Stimulated activated CD4-positive, alpha-beta T cell treated with anti-CD3 and anti-CD28 coated beads, Interleukin-1b, Interleukin-23, amount 100 ng/mL, for 24 hours (primary cell): ENCODE measurements around the gene NFE2L1.
A peak's percentile ranks its signal among the peaks of the same experiment; 100 is the strongest.
"Not testable (repeated sequence)": the region's sequence is repeated elsewhere in the genome, so short reads cannot be mapped to it uniquely, and the experiment has no call there.

ENCODE experiments used
- DNase-seq, 4 experiments: peaks; one replicate each; pipeline ENCODE4 v3.0.0-alpha.2; 2020; ENCODE audit warnings: low read depth in 4 of 4, low spot score in 1 of 4

The NFE2L1 gene, protein sequence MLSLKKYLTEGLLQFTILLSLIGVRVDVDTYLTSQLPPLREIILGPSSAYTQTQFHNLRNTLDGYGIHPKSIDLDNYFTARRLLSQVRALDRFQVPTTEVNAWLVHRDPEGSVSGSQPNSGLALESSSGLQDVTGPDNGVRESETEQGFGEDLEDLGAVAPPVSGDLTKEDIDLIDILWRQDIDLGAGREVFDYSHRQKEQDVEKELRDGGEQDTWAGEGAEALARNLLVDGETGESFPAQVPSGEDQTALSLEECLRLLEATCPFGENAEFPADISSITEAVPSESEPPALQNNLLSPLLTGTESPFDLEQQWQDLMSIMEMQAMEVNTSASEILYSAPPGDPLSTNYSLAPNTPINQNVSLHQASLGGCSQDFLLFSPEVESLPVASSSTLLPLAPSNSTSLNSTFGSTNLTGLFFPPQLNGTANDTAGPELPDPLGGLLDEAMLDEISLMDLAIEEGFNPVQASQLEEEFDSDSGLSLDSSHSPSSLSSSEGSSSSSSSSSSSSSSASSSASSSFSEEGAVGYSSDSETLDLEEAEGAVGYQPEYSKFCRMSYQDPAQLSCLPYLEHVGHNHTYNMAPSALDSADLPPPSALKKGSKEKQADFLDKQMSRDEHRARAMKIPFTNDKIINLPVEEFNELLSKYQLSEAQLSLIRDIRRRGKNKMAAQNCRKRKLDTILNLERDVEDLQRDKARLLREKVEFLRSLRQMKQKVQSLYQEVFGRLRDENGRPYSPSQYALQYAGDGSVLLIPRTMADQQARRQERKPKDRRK

DNA sequence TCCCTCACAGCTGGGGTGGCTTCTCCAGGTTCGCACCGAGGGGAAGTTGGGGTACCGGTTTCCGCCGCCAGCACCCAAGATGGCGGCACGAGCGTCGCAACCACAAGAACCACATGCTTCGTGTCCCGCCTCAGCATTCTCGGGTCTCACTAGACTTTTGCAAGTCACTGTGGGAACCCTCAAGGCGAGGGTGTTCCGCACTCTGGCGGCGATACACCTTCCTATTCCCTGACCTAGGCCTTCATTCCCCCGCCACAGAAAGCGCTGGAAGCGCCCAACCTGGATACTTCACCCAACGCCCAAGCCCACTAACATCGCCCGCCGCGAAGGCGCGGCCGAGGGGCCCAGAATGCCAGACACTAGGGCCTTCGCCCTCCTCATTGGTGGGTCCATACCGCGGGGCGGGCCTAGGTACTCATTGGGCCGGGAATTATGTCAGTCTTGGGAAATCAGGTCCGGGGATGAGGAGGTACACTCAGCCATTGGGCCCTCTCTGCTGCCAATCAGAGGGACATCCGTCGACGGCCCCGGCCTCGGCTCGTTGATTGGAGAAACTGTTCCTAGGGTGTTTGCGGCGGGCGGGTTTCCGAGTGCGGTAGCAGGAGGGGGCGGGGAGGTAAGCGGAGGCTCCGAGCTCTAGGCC lies at the start of gene NFE2L1:
Gene NFE2L1 (plus strand): TSS at position 619 of the 643 bp plus-strand sequence. CDS start 2,760 bp downstream, outside the sequence.
- DNase-seq: peak; percentile 90 to 97 (median 94)

DNA sequence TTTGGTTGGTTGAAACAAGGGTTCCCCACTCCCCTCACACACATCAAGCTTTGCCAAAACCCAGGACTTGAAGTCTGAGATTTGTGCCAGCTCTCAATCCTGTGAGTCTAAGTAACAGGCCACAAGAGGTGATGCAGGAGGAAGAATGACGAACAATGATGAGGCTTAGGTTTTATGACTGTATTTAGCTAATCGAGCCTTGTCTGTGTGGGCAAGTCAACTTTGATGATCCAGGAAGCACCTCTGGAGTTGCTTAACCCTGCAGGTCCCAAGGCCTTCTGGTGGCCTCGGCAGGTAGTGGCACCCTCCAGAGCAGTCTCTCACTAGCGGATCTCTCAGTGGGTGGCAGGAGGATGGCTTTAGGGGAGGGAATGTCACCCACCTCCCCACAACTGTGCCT lies 48.6 kb upstream of the NFE2L1 start:
- no peak for DNase-seq

DNA sequence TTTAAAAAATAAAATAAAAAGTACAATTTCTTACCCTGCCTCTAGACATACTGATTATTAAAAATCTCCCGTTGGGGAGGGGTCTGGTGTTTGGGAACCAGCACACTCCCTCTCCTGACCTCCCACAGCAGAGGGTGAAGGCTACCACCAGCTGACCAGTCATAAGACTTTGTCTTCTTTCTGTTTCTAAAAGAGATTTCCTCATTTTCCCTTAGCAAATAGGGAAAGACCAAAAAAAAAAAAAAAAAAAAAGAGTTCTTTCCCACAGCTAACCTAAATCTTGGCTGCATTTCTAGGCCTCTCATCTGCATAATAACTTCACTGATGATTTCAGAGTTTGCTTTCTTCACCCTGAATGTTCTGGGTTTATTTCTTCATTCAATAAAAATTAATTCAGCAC lies 47.0 kb upstream of the NFE2L1 start:
- no peak for DNase-seq

DNA sequence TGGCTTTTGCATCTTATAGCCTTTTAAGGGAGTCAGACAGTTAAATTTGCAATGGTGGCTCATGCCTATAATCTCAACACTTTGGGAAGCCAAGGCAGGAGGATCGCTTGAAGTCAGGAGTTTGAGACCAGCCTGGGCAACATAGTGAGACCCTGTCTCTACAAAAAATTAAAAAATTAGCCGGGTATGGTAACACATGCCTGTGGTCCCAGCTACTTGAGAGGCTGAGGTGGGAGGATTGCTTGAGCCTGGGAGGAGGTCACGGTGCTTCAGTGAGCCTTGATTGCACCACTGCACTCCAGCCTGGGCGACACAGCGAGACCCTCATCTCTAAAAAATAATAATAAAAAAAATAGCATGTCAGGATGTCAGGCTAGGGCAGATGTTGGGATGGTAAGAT lies 46.5 kb upstream of the NFE2L1 start:
- not testable (repeated sequence) for DNase-seq

DNA sequence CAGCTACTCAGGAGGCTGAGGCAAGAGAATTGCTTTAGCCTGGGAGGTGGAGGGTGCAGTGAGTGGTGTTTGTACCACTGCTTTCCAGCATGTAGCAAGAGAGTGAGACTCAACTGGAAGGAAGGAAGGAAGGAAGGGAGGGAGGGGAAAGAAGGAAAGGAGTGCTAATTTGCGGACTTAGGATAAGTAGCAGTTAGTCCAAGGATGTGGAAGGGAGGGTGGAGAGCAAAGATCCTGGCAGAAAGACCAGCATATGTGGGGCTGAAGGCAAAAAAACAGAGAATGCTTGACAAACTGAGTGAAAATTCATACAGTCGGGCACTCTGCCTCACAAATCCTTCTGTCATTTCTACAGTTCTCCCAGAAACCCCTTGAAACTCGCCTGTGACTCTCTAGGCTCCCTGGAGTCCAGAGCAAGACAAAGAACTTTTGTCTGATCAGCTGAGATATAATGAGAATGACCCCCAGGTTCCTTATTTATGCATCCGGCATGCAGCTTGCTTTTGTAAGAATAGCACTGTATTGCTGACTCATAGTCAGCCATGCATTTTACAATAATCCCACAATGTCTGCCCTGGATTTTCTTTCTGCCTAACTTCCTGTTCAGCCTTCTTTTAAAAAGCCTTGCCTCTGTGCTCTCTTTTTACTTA lies 45.8 kb upstream of the NFE2L1 start:
- DNase-seq: no peak

DNA sequence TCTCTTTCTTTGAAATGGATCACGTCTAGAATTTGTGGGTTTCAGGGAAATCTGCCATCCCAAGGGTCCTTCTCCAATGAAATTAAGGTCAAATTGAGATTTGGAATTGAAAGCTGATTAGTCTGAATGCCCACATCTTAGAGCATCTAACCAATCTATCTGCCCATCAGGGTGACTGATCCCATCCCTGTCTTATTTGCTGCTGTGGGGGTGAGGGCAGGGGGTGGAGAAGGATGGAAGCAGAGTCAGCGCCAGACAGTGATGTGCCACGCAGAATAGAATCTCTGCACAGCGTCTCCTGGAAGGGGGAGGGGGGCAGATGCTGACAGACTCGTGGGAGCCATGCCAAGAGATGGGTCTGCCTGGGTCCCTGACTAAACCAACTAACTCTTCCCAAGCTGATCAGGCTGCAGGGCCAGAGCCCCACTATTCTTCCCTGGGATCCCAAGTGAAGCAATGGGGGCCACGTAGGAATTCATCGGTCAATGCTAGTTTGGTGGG lies 45.2 kb upstream of the NFE2L1 start:
- no peak for DNase-seq

DNA sequence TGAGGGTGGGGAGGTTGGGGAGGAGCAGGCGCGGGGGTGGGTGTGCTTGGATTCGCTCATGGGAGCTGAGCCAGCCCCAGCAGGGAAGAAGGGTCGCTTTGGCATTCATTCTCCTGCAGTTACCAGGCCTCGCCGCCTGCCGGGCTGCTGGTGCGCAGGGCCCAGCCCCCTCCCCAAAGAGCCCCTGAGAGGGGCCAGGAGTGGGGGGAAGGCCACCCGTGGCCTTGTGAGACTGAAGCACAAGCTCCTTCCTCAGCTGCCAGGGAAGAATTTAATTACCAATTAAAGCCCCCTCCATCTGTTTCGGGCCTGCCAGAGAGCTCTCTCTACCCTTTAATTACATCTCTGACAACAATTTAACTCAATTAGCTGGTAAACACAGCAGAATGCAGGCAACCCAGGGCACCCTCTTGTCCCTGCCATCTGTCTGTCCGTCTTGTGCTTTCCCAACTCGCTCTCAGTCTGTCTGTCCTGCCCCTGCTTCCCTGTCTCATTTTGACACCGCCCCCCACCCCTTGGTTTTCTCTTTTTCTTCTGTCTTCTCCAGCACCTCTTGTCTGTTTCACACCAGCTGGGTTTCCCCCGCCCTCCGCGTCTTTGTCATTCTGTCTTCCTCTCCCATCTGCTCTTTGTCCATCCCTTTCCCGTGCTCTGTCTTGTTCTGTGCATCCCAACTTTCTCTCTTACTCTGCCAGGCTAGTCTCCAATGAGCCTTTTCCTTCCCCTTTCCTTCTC lies 44.6 kb upstream of the NFE2L1 start:
- DNase-seq: no peak

DNA sequence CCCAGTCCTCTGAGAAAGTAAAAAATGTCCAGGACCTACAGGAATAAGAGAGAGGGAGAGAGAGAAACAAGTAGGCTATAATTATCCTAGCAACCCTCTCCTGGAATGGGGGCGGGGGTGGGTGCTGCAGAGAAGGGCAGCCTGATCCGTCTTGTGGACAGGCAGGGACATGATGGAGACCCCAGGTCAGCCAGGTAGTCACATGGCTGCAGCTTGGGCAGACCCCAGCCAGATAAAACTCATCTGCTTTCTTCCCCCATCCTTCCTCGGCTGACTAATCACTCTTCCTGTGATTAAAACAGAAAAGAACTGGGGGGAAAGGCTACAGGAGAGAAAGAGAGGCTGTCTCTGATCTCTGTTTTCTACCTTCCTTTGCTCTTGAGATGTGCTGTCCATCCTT lies 43.2 kb upstream of the NFE2L1 start:
- no peak for DNase-seq

DNA sequence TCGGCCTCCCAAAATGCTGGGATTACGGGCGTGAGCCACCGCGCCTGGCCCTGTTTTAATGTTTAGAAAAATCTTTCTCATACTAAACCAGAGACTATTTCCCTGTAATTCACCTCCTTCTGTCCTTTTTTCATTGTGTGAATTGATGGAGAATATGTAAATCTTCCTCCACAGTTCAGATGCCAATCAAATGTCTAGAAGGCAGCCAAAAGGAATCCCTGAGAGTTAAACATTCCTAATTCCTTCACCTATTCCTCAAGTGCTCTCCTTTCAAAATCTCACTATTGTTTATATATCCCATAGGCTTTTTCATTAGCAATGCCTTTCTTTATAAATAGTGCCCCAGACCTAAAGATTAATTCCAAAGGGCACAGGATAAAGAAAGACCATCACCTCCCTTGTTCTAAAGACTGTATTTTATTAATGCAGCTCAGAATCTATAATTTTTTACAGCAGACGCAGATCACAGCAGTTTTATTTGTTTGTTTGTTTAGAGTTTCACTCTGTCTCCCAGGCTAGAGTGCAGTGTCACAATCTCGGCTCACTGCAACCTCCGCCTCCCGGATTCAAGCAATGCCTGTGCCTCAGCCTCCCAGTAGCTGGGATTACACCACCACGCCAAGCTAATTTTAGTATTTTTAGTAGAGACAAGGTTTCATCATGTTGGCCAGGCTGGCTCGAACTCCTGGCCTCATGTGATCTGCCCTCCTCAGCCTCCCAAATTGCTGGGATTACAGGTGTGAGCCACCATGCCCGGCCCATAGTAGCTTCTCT lies 41.0 kb upstream of the NFE2L1 start:
- no peak for DNase-seq

DNA sequence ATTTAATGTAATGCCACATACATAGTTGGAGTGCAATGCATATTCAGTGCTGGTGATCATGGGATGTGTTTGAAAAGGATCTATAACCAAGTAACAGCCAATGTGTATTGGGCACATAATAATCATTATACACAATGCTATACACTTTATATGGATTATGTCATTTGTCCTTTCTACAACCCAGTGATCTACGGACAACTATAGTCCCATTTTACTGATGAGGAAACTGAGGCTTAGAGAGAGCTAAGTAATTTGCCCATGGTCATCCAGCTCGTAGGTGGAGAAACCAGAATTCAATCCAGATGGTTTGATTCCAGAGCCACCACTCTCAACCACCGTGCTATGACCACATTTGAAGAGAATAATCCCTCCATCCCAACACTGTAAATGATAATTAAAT lies 38.0 kb upstream of the NFE2L1 start:
- DNase-seq: no peak

DNA sequence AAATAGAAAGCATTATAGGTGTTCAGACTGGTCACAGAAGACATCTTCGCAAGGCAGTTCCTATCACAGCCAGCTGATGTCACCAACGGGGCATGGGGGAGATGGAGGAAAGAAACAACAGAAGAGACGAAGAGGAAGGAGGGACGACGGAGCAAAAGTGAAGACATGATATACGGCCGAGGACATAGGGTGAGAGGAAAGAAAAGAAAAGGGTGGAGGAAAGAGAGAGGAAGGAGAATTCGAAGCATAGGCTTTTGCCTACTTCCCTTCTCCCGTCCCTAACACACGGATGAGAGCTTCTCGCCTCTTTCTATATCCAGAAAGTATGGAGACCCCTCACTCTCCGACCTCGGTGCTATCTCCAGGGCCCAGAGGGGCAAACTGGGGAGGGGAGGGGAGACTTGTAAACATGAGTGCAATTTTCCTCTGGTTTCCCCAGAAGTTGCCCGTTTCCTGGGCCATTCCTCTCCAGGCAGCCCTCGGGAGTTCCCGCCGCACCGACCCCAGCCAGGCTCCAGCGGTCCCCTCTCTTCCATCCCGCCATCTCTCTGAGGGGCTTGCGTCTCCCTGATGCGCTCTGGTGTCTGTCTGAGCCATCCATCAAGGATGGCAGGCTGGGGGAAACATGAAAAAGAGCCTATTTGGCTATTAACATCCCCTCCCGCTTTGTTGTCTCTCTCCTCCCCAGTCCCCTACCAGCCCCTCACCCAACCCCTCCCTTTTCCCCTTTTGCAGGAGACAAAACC lies 36.6 kb upstream of the NFE2L1 start:
- peak in 1 of 4 experiments; percentile 27 for DNase-seq

DNA sequence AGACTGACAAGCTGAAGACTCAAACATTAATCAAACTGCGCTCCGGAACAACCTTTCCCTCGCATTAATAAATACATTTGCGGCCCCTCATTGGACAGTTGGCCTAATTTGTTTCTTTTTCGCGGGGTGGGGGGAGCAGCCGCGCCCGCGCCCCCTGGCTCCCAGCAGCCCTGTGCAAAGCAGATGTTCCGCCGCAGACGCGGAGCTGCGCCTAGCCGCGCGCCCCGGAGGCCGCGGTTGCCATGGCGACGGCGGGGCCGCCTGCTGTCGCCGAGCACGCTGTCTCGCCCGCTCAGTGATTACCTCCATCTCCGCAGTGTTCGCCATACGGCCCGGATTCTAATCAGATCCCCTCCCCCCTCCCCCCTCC lies 36.0 kb upstream of the NFE2L1 start:
- peak in 1 of 4 experiments; percentile 56 for DNase-seq

DNA sequence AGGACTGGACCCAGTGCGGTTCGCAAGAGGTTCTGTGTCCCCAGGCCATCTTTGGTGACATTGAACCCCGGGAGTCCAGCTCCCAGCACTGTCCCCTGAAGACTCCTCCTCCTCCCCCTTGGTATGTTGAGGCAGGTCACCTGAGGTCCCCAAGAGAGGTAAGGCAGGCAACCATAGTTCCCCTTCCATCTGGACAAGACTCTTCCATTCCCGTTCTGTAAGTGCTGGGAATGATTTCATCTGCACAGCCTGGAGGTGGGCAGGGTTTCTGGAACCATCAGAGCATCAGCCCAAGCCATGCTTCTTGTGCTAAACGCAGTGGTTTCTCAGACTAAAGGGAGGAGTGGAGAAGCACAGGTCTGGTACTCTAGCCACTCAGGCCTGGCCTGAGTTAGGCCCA lies 35.5 kb upstream of the NFE2L1 start:
- DNase-seq: no peak

DNA sequence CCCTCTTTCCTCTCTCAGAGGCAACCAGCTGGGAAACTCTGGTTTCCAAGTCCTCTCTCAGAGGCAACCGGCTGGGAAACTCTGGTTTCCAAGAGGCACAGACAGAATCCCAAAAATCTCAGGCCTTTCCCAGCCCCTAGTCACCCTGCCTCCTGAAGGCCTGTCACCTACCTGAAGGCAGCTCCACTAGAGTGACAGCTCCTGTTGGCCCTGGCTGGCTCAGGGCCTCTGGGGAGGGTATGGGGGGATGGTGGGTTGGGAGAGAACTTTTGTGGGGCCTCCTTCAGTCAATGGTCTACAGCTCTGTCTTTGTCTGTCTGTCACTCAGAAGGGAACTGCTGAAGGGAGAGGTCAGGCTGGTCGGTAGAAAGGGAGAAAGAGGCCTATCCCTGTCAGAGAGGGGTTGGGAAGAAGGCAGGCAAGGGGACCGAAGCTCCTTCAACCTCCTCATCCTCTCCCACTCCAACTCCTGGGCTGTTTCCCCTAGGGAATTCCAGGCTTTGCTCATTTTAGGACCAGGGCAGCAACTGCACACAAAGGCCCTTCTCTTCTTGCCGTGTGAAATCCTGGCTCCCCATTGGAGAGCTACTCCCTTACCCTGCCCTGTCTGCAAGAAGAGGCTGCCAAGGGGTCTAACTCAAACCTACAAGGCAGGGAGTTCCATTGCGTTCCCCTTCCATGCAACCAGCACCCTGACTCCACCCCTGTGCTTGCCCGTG lies 34.1 kb upstream of the NFE2L1 start:
- DNase-seq: no peak

DNA sequence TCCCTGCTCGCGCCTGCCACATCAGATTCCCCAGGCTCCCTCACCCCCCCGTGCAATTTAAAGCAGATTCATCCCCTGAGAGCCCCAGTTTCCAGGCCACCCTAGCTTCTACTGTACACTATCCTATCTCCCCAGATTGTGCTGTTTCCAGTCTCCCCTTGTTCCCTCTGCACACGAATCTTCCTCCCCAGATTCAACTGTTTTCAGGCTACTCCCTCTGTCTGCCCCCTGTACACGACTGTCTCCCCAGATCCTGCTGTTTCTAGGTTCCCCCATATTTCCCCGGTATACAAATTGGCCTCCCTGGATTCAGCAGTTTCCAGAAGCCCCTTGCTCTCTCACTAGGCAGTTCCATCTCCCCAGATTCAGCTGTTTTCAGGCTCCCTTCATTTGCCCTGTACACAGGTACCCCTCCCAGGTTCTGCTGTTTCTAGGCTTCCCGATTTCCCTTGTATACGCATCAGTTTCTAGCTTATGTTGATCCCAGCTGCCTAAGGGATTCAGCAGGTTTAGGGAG lies 33.5 kb upstream of the NFE2L1 start:
- no peak for DNase-seq

DNA sequence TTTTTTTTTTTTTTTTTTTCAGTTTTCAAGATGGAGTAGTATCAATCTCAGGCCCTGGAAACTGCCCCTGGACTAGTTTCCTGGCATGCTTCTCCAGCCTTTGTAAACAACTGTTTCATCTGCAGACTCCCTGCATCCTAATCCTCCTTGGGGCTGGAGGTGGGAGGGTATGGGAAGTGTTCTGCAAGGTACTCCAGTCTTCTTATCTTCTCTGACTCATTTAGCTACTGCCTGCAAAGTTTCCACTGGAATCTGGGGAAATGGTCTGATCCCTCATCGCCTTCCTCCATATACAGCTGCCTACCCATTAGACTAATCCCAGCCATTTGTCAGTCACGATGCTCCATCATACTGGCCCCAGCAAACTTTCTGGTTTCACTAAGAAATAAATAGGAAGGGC lies 32.0 kb upstream of the NFE2L1 start:
- DNase-seq: no peak

DNA sequence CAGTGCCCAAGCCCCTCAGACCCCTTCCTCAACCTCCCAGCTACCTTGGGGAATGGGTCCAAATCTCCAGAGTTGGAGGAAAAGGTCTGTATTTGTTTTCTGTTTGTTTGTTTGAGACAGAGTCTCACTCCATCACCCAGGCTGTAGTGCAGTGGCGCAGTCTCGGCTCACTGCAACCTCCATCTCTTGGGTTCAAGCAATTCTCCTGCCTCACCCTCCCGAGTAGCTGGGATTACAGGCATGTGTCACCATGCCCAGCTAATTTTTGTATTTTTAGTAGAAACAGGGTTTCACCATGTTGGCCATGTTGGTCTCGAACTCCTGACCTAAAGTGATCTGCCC lies 30.4 kb upstream of the NFE2L1 start:
- DNase-seq: not testable (repeated sequence)

DNA sequence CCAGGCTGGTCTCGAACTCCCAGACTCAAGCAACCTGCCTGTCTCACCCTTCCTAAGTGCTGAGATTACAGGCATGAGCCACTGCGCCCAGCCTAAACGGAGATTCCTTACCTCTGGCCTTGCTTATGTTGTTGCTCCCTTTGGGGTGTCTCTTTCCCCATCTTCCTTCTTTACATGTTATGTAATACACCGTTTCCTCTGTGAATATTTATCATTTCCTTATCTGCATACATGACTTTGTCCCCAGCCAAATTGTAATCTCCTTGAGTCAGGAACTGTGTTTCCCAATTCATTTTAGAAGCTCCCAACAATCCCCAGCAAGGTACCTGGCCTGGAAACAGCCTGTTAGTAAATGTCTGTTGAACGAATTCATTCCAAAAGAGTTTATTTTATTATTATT lies 26.2 kb upstream of the NFE2L1 start:
- DNase-seq: no peak
